HFF-Myc (cell line): Measurements from ENCODE around the gene PLGRKT.

Source experiments
- DNase-seq: peaks from one replicate; pipeline ENCODE4 v3.0.0-alpha.2; 2011; ENCODE audit warnings: low read depth; ENCODE audit errors: extremely low read depth
- H3K4me3 ChIP-seq: replicated peaks from 2 replicates; pipeline ENCODE4 v1.5.1; 2011; ENCODE audit warnings: low read depth, mild to moderate bottlenecking, control low read depth, low read length
- TF ChIP-seq, protein P1 (sequence below): IDR thresholded peaks from 2 replicates; pipeline ENCODE4 v1.5.1; 2012; ENCODE audit warnings: mild to moderate bottlenecking, low read depth, low read length, control low read depth; ENCODE audit errors: missing control alignments

The PLGRKT gene, protein sequence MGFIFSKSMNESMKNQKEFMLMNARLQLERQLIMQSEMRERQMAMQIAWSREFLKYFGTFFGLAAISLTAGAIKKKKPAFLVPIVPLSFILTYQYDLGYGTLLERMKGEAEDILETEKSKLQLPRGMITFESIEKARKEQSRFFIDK

DNA sequence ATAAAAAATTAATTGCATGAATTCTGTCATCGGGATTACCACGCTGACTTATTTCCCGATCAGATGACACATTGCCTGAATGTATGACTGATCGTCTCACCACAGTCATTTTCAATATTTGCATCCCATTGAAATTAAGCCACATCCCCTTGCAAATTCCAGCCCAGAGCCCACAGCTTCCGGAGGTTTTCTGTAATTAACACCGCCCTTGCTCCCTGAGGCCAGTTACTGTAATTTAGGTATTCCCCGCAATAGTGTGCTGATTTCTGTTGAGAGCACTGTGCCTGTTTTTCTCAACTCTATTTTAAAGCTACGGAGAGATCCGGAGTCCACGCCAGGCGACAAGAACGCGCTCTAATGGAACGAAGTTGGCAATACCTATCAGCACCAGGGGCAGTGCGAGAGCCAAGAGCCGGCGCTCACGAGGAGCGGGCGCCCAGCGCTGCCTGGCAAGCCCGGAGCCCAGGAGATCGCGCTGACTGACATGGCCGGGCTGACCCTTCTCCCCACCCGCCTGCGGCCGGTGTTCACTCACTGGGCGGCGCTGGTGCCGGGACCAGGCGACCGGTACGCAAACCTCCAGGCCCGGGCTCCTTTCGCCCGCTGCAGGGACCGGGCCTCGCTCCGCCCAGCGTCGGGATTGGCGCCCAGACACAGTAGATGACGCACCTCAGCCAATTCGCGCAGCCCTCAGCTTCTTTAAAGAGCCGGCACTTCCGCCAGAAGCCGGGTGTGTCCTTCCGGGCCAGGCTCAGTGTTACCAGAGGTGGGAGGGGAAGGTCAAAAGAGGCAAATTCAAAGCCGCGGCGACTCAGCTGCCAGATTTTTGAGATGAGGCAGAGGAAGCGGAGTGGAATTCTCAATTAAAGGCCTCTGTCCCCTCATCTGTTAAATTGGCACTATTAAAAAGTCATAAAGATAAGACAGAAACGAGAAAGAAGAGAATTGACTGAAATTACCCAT, at the start of gene PLGRKT:
Gene PLGRKT (minus strand): TSS at position 672 of the 963 bp plus-strand sequence. CDS start 5,948 bp downstream, outside the sequence.
- H3K4me3 ChIP-seq = peak within 1 kb of the TSS; percentile 65
- TF ChIP-seq, protein P1, sequence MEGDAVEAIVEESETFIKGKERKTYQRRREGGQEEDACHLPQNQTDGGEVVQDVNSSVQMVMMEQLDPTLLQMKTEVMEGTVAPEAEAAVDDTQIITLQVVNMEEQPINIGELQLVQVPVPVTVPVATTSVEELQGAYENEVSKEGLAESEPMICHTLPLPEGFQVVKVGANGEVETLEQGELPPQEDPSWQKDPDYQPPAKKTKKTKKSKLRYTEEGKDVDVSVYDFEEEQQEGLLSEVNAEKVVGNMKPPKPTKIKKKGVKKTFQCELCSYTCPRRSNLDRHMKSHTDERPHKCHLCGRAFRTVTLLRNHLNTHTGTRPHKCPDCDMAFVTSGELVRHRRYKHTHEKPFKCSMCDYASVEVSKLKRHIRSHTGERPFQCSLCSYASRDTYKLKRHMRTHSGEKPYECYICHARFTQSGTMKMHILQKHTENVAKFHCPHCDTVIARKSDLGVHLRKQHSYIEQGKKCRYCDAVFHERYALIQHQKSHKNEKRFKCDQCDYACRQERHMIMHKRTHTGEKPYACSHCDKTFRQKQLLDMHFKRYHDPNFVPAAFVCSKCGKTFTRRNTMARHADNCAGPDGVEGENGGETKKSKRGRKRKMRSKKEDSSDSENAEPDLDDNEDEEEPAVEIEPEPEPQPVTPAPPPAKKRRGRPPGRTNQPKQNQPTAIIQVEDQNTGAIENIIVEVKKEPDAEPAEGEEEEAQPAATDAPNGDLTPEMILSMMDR = no peak
- DNase-seq = peak; percentile 80

DNA sequence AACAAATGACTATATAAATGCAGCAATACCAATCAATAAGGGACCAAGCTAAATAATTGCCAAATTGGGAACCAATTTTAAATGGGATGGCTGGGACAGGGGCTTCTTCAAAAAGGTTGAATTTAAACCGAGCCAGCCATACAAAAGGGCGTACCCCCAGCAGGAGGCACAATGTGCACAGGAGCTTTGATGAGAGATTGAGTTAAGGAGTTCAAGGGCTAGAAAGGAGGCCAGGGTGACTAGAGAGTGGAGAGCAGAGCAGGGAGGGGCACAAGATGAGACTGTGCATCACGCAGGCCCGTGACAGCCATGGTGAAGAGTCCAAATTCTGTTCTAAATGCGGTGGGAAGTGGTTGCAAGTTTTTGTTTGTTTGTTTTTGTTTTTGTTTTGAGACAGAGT, 49.3 kb upstream of the PLGRKT start:
- no peak for DNase-seq
- TF ChIP-seq, protein P1 = no peak
- H3K4me3 ChIP-seq = no peak overlapping the region

DNA sequence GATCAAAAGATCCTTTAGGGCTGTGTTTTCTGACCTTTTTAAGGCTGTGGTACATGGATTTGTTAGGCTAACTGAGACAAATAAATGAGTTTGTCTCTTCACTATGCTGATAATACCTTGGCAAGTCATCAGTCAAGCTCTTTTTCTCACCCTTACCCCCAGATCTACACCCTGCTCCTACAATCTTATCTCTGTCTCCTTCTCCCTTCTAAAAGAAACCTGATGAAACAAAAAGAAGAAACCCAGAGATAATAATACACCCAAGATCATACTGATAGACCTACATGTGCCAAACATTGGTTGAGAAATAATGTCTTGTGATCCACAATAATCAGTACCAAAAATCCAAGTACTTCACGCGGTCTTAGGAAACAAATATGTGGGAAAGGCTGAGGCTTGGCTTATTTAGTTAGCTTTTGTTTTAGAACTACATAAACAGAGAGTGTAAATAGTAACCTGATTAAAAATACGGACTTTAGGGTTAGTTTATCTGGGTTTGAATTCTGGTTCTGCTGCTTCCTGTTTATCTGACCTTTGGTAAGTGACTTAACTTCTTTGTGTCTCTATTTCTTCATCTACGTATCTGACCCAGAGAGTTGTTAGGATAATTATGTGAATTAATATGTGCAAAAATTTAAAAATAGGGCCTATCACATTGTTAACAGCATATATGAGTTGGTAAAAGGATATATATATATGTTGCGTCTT, 47.8 kb upstream of the PLGRKT start:
- no peak overlapping the region for H3K4me3 ChIP-seq
- TF ChIP-seq, protein P1 = no peak
- DNase-seq = no peak

DNA sequence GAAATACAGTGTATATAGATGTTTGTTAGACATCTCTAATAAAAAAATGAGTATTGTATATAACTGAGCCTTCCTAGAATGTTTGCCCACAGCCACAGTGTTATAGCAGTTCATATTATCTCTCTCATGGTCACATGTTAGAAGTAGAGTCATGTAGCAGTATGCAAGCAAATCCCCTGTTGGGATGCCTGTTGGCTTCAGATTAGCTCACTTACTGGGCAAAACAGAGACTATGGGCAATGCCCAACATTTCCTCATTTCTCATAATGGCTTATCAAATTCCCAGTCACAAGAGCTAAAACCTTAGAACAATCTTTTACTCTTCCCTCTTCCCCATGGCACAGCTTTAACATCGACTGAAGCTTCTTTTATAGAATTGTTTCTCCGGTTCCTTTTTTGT, 45.6 kb upstream of the PLGRKT start:
- no peak for DNase-seq
- TF ChIP-seq, protein P1 = no peak
- H3K4me3 ChIP-seq = no peak overlapping the region

DNA sequence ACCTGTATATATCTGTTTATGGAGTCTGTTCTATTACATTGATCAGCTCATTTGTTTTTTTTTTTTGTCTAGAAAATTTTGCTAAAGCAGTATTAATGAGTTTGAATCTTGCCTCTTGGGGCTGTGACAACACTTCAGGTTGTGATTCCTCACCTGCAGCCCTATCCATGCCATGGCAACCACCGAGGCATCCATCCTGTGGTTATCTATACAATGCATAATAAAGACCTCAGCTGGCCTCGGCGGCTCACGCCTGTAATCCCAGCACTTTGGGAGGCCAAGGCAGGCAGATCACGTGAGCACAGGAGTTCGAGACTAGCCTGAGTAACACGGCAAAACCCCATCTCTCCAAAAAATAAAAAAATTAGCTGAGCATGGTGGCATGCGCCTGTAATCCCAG, 44.5 kb upstream of the PLGRKT start:
- TF ChIP-seq, protein P1 = no peak
- no peak for DNase-seq
- H3K4me3 ChIP-seq = no peak overlapping the region

DNA sequence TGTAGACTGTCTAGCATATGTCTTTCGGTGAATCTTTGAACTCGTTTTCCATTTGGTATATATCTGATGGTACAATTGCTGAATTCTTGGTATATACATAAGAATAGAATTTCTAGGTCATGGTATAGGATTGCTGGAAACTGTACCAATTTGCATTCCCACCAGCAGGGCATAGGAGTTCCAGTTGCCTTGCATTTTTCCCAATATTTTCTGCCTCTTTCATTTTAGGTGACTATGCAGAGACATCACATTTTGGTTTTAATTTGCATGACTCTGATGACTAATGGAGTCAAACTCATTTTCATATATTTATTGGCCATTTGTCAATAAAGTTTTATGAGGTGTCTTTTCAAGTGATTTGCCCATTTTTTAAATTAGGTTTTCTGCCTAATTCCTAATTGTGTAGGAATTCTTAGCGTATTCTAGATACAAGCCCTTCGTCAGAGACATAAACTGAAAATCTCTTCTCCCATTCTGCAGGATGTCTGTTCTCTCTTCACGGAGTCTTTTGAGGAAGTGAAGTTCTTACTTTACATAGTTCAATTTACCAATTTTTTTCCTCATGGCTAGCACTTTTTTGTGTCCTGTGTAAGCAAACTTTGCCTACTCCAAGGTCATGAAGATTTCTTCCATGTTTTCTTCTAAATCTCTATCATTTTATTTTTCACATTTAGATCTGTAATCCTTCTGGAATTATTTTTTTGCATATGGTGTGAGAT, 43.8 kb upstream of the PLGRKT start:
- no peak overlapping the region for H3K4me3 ChIP-seq
- TF ChIP-seq, protein P1 = no peak
- no peak for DNase-seq
